Motor neuron (in vitro differentiated cells): ENCODE measurements around the gene ASRGL1. TPM values are rescaled to one million over a fixed set of nuclear protein-coding genes. Genes with fewer than 3 reads are reported as not detected.
"Not testable (repeated sequence)": the region's sequence is repeated elsewhere in the genome, so short reads cannot be mapped to it uniquely, and the experiment has no call there.

Source experiments
- ATAC-seq, 8 experiments: fragments of 200-7000 bp; cut with Tn5 transposase; replicated peaks in 6 of 8; 2 replicates each; pipeline ENCODE4 v1.8.0; 2021; ENCODE audit warnings: mild to moderate bottlenecking in 8 of 8, moderate library complexity in 8 of 8
- H3K27ac ChIP-seq, 2 donors: fragments of 250-450 bp; sonication (Bioruptor Pico); 2 replicates each; pipeline ENCODE4 v1.9.0; 2021; ENCODE audit warnings: antibody characterized with exemption in 2 of 2, mild to moderate bottlenecking in 2 of 2, moderate library complexity in 1 of 2
- H3K4me1 ChIP-seq, 2 donors: fragments of 250-450 bp; sonication (Bioruptor Pico); replicated peaks in 1 of 2; 2 replicates each; pipeline ENCODE4 v1.6.1; 2021; ENCODE audit warnings: antibody characterized with exemption in 2 of 2, mild to moderate bottlenecking in 2 of 2, moderate library complexity in 1 of 2
- H3K4me3 ChIP-seq, 5 donors: fragments of 250-450 bp; sonication (Bioruptor Pico); 2 replicates each; pipeline ENCODE4 v1.9.0; 2021; ENCODE audit warnings: antibody characterized with exemption in 5 of 5, mild to moderate bottlenecking in 5 of 5, moderate library complexity in 4 of 5
- WGBS, 10 experiments: fragments of 450-650 bp; shearing (Covaris generic); methylation state at CpG; one replicate each; pipeline ENCODE4 v1.0.0; 2022; 5-methylcytosine and 5-hydroxymethylcytosine counted together
- in situ Hi-C, 9 experiments: fragments of 400-800 bp; cut with MboI; loops; one replicate each; pipeline ENCODE4 v1.15.0; 2021; ENCODE audit warnings: low sequenced_read_pairs in 9 of 9, low pct_unique_long_range_greater_than_20kb in 2 of 9; ENCODE audit not compliant: unreplicated experiment in 9 of 9
- total RNA-seq, 8 experiments: library from RNA; unstranded; fragments of 300-600 nt; gene quantifications; 2 replicates each; pipeline versions ENCODE4 v1.2.3 to v1.2.4, GENCODE V29; 2022

Gene ASRGL1
- total RNA-seq, 8 experiments from 2014 or later = 2.8 to 48.2 (median 24.8) TPM

GRCh38 chr11:62360685-62361084 is 23.4 kb downstream of the ASRGL1 start:
- Histone ChIP-seq H3K27ac (no peak overlapping the region), H3K4me3 (no peak overlapping the region), H3K4me1 (peaks cover 1 to 3% of the 10 kb centered on the region in 2 donors)
- in situ Hi-C loops = no loop called here
- WGBS, 10 experiments = 16 to 100% (median 91%) methylated on average over 2 to 4 of the region's 4 CpGs
- ATAC-seq = peak in 2 of 8 experiments; percentile 38 to 56

GRCh38 chr11:62368861-62369477 is 31.7 kb downstream of the ASRGL1 start:
- H3K4me3 ChIP-seq, in situ Hi-C loops, H3K4me1 ChIP-seq, H3K27ac ChIP-seq, ATAC-seq: not testable (repeated sequence)
- 40 to 93% (median 74%) methylated on average over 1 to 3 of the region's 7 CpGs; no CpG with 5 or more reads in 5 of the 10 experiments for WGBS, 10 experiments

GRCh38 chr11:62370743-62371440 is 33.6 kb downstream of the ASRGL1 start:
- H3K4me3 ChIP-seq = no peak overlapping the region
- H3K4me1 ChIP-seq = peaks cover 2 to 4% of the 10 kb centered on the region in 2 donors
- WGBS, 10 experiments = 40 to 98% (median 84%) methylated on average over 1 to 16 of the region's 39 CpGs; no CpG with 5 or more reads in 2 of the 10 experiments
- in situ Hi-C loops = no loop called here
- no peak overlapping the region for H3K27ac ChIP-seq
- ATAC-seq = no peak

GRCh38 chr11:62372871-62373270 is 35.6 kb downstream of the ASRGL1 start:
- WGBS, 10 experiments = 14 to 100% (median 86%) methylated on average over 1 to 6 of the region's 6 CpGs; no CpG with 5 or more reads in 3 of the 10 experiments
- H3K27ac ChIP-seq = no peak overlapping the region
- ATAC-seq = no peak
- H3K4me3 ChIP-seq = no peak overlapping the region
- in situ Hi-C loops = no loop called here
- peaks cover 3 to 4% of the 10 kb centered on the region in 2 donors for H3K4me1 ChIP-seq

GRCh38 chr11:62373464-62374119 is 36.3 kb downstream of the ASRGL1 start:
- WGBS, 10 experiments = 63 to 98% (median 89%) methylated on average over 1 to 16 of the region's 18 CpGs
- H3K4me3 ChIP-seq = no peak overlapping the region
- in situ Hi-C loops = no loop called here

GRCh38 chr11:62374801-62375200 is 37.6 kb downstream of the ASRGL1 start:
- no peak for ATAC-seq
- Histone ChIP-seq H3K4me3 (no peak overlapping the region), H3K27ac (no peak overlapping the region), H3K4me1 (peaks cover 20 to 23% of the 10 kb centered on the region in 2 donors)
- WGBS, 10 experiments = 40 to 98% (median 85%) methylated on average over 1 to 7 of the region's 9 CpGs; no CpG with 5 or more reads in 6 of the 10 experiments
- in situ Hi-C loops = loop anchor here in 4 of 9 experiments (25.0 kb wide), 4 partner anchors 188 to 512 kb away; partner anchors contain the start of genes EEF1G (in 1 of the 4), SLC3A2 (in 1 of the 4), STX5 (in 1 of the 4) and TEX54 (in 1 of the 4)

More at GRCh38 chr11:62373464-62374119, 36.3 kb downstream of the ASRGL1 start:
- peak in 2 of 8 experiments; percentile 20 to 54 for ATAC-seq
- peaks cover 8 to 11% of the 10 kb centered on the region in 2 donors for H3K4me1 ChIP-seq
- H3K27ac ChIP-seq = no peak overlapping the region

- in situ Hi-C loops = loop anchor here in 4 of 9 experiments (25.0 kb wide), 4 partner anchors 184 to 509 kb away; partner anchors contain the start of genes EEF1G (in 1 of the 4), SLC3A2 (in 1 of the 4), STX5 (in 1 of the 4) and TEX54 (in 1 of the 4)
- not testable (repeated sequence) for ATAC-seq, H3K4me3 ChIP-seq, H3K27ac ChIP-seq
- peaks cover 40 to 52% of the 10 kb centered on the region in 2 donors for H3K4me1 ChIP-seq
- WGBS, 10 experiments = 0 to 23% (median 1%) methylated on average over 2 to 9 of the region's 9 CpGs
Measured at GRCh38 chr11:62378459-62379063, 41.3 kb downstream of the ASRGL1 start.

GRCh38 chr11:62379586-62379985 is 42.3 kb downstream of the ASRGL1 start:
- not testable (repeated sequence) for ATAC-seq, H3K4me3 ChIP-seq
- Histone ChIP-seq H3K4me1 (peaks cover 37 to 49% of the 10 kb centered on the region in 2 donors), H3K27ac (peak overlapping the region; percentile 9 to 66)
- 0 to 40% (median 0%) methylated on average over 1 to 2 of the region's 2 CpGs; no CpG with 5 or more reads in 5 of the 10 experiments for WGBS, 10 experiments
- in situ Hi-C loops = loop anchor here in 4 of 9 experiments (25.0 kb wide), 4 partner anchors 183 to 508 kb away; partner anchors contain the start of genes EEF1G (in 1 of the 4), SLC3A2 (in 1 of the 4), STX5 (in 1 of the 4) and TEX54 (in 1 of the 4)

- WGBS, 10 experiments = 0 to 49% (median 20%) methylated on average over 2 to 9 of the region's 12 CpGs; no CpG with 5 or more reads in 2 of the 10 experiments
- Histone ChIP-seq H3K4me3 (peak overlapping the region in 1 of 5 donors; percentile 5), H3K4me1 (peaks cover 37 to 49% of the 10 kb centered on the region in 2 donors)
- not testable (repeated sequence) for H3K27ac ChIP-seq
- ATAC-seq = peak; percentile 87 to 90 (median 89)
- in situ Hi-C loops = loop anchor here in 4 of 9 experiments (10.0 to 25.0 kb wide), 5 partner anchors 181 to 506 kb away; partner anchors contain the start of genes EEF1G (in 1 of the 4), SLC3A2 (in 1 of the 4), STX5 (in 1 of the 4) and TEX54 (in 1 of the 4)
Measured at GRCh38 chr11:62380821-62381245, 43.6 kb downstream of the ASRGL1 start.

- WGBS, 10 experiments = 0 to 100% (median 84%) methylated on average over 1 to 4 of the region's 6 CpGs; no CpG with 5 or more reads in 2 of the 10 experiments
- in situ Hi-C loops = loop anchor here in 4 of 9 experiments (10.0 to 25.0 kb wide), 5 partner anchors 178 to 503 kb away; partner anchors contain the start of genes EEF1G (in 1 of the 4), SLC3A2 (in 1 of the 4), STX5 (in 1 of the 4) and TEX54 (in 1 of the 4)
- no peak for ATAC-seq
- peaks cover 30 to 39% of the 10 kb centered on the region in 2 donors for H3K4me1 ChIP-seq
- no peak overlapping the region for H3K27ac ChIP-seq
- no peak overlapping the region for H3K4me3 ChIP-seq
Measured at GRCh38 chr11:62383822-62384221, 46.6 kb downstream of the ASRGL1 start.

- H3K4me3 ChIP-seq, ATAC-seq, H3K27ac ChIP-seq: not testable (repeated sequence)
- in situ Hi-C loops = loop anchor here in 4 of 9 experiments (10.0 to 25.0 kb wide), 5 partner anchors 176 to 501 kb away; partner anchors contain the start of genes EEF1G (in 1 of the 4), SLC3A2 (in 1 of the 4), STX5 (in 1 of the 4) and TEX54 (in 1 of the 4)
- H3K4me1 ChIP-seq = peaks cover 13 to 18% of the 10 kb centered on the region in 2 donors
- WGBS, 10 experiments = 83 to 100% (median 100%) methylated on average over 2 to 3 of the region's 3 CpGs; no CpG with 5 or more reads in 6 of the 10 experiments
Measured at GRCh38 chr11:62386083-62386482, 48.8 kb downstream of the ASRGL1 start.
